HG02970 (cell line): ENCODE data around the gene SLC6A2.
"Not testable (repeated sequence)": the region's sequence is repeated elsewhere in the genome, so short reads cannot be mapped to it uniquely, and the experiment has no call there.

Source experiments
- ATAC-seq: cut with Tn5 transposase; IDR thresholded peaks from one replicate; pipeline ENCODE4 v1.9.1; 2021; ENCODE audit warnings: mild to moderate bottlenecking, moderate library complexity, moderate number of reproducible peaks; ENCODE audit not compliant: unreplicated experiment, low FRiP score

Gene SLC6A2

DNA sequence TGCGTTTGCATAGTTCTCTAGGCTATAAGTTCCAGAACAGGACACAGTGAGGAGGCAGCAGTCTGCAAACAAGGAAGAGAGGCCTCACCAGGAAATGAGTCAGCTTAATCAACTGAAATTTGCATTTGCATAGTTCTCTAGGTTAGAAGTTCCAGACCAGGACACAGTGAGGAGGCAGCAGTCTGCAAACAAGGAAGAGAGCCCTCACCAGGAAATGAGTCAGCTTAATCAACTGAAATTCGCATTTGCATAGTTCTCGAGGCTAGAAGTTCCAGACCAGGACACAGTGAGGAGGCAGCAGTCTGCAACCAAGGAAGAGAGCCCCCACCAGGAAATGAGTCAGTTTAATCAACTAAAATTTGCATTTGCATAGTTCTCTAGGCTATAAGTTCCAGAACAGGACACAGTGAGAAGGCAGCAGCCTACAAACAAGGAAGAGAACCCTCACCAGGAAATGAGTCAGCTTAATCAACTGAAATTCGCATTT lies 97.4 kb downstream of the SLC6A2 start:
- ATAC-seq = not testable (repeated sequence)
